HL-60/S4 treated with retinoic acid at 250 ng/mL for 4 days and 3 days (cell line): ENCODE data around the gene CCDC57.
"Not testable (repeated sequence)": the region's sequence is repeated elsewhere in the genome, so short reads cannot be mapped to it uniquely, and the experiment has no call there.

Source experiments
- in situ Hi-C: fragments of 300-500 bp; cut with MboI; formaldehyde crosslinking; loops from 2 replicates; pipeline ENCODE4 v1.7.0; 2022; ENCODE audit warnings: low sequenced_read_pairs

Gene CCDC57

GRCh38 chr17:82204831-82205719 lies 7.6 kb downstream of the CCDC57 start:
- in situ Hi-C loops, result no loop called here

DNA sequence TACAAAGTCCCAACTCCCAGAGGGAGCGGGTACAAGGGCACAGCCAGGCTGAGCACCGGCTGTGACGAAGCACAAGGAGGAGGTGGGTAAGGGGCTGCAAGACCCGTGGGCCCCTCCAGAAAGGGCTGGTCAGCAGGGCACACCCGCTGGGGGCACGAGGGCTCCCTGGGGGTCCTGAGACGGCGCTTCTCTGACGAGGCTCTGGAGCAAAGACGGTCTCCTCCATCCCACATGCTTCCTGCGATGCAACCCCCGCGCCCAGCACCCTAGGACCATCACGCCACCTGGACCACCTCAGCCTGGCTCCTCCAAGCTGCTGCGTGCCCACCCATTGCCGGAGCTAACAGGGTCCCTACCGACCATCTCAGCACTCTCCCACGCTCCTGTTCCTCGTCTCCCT lies 8.7 kb downstream of the CCDC57 start:
- in situ Hi-C loops, result no loop called here

- in situ Hi-C loops, result no loop called here
These were observed 9.7 kb downstream of the CCDC57 start for GRCh38 chr17:82202981-82203380.

- in situ Hi-C loops, result no loop called here
These were observed 11.1 kb downstream of the CCDC57 start for GRCh38 chr17:82201498-82201910.

DNA sequence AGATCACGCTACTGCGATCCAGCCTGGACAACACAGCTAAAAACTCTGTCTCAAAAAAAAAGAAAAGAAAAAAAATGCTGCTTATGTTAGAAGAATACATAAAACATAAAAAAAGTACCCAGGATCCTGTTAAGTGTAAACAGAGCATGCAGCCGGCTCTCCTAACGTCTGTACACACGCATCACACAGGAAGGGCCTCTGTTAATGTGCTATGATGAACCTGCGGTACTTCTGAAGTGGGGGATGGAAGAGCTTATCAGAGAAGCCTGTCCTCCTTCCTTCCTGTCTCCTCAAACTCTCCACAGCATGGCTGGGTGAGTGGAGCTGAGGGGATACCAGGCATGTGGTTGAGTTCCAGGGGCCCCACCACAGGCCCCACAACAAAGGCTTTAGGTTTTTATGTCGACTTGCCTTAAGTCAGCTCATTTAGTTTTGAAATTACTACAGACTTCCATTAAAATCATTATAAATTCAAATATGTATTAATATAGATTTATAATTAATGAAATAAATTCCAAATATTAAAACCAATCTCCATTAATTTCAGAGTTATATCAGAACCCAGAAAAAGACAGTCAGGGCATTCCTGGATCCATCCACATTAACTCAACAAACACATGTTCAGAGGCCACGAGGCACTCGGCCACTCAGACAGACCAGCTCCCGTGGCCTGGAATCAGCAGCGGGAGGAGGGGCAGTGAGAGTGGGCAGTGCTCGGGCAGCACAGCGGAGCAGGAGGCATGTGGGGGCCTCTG lies 11.7 kb downstream of the CCDC57 start:
- in situ Hi-C loops, result no loop called here

GRCh38 chr17:82200135-82200534 lies 12.5 kb downstream of the CCDC57 start:
- in situ Hi-C loops, result no loop called here

DNA sequence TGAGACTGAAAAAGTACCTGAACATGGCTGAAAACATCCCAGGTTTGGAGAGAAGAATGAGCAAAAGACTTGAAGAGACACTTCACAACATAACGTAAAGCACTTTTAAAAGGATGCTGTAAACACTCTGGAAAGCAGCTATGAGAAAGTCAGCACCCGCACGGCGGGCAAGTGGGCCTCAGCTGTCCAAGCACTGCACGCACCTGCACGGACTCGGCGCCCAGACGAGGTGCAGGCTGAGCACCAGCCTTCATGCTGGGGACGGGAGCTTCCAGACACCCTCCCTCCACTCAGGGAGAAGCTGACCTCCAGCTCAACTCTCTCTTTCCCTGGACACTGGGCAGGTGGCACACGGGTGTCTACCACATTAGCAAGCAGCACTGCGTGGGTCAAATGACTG lies 13.1 kb downstream of the CCDC57 start:
- in situ Hi-C loops, result no loop called here

DNA sequence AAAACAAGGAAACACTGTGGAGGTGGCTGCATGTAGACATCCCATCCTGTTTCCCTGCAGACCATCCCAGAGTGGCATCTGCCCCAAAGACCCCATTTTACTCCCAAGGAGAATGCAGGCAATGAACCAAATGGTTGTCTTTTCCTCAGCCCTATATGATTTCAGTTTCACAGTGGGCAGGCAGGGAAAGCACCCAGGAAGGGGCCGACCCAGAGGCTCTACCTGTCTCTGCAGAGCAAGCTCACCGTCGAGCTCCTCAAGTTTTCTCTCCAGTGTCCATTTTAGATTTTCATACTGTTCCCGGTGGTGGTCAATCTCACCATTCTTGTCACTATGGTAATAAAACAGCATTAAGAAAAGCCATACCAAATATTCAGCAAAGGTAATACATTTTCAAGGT lies 14.6 kb downstream of the CCDC57 start:
- in situ Hi-C loops, result no loop called here

DNA sequence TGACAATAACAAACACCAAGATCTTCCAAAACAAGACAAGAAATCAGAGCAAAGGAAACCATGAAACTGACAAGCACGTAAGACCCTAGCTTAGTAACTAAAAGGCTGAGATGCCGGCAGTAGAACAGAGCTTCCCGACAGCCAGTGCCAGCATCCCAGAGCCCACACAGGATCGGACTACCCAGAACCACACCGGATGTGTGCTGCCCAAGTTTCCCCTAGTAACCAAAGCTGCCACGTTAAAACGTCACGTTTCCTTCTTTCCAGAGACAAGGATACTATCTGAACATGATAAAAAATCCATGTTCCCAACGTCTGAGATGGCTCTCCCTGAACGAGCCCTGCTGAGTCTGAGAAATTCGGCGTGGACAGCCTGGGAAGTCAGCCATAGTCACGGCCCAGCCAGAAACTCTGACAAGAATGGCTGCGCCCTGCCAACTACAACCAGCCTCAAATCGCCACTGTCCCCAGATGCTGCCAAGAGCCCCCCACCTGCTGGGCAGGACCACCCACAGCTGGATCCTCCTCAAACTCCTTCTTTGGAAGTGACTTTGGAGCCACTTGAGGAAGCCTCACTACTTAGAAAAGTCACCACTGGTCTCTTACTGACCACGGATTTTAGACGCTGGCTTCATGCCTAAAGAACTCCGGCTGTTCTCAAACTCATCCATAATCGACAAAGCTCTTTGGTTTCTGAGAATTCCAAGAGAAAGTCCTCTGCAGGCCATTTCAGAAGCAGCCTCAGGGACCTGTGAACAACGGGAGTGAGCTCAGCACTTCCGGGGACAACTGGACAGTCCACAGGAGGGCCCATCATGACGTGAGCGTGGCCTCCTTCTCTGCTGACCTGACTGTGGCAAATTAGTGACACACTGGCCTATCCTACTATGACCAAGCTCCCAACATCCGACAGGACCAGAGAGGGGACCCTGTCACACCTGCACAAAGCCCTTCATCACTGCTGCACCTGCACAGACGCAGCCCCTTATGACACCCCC lies 16.7 kb downstream of the CCDC57 start:
- in situ Hi-C loops, result no loop called here

DNA sequence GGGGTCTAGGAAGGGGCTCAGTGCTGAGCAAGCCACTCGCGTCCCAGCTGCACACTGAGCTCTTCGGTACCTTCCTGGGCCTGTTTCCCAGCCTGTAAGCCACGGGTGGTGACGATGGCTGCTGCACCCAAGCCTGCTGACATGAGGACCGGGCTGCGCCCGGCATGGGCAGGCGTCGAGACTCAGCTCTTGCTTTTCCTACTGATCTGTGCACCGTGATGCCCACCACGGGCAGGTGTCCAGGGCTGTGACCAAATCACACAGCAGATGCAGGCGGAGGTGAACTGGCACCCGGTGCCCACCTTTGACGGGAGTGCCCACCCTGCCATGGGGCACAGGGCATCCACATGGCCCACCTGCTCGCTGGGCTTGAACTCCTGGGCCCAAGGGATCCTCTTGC lies 17.9 kb downstream of the CCDC57 start:
- in situ Hi-C loops, result no loop called here

- in situ Hi-C loops, result no loop called here
These were observed 19.0 kb downstream of the CCDC57 start for GRCh38 chr17:82193520-82194220.

- in situ Hi-C loops, result not testable (repeated sequence)
These were observed 19.6 kb downstream of the CCDC57 start for GRCh38 chr17:82193050-82193449.

- in situ Hi-C loops, result no loop called here
These were observed 24.4 kb downstream of the CCDC57 start for GRCh38 chr17:82188001-82188961.

DNA sequence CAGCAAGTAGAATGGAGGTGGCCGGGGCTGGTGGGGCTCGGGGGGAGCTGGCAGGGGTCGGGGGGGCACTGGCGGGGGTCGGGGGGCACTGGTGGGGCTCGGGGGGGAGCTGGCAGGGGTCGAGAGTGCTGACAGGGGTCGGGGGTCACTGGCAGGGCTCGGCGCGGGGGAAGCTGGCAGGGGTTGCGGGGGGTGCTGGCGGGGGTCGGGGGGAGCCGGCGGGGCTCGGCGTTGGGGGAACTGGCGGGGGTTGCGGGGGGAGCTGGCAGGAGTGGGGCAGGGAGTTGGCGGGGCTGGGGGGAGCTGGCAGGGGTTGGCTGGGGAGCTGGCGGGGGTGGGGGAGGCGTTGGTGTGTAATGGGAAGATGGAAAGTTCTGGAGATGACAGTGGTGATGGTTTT lies 25.1 kb downstream of the CCDC57 start:
- in situ Hi-C loops, result no loop called here

- in situ Hi-C loops, result no loop called here
These were observed 26.4 kb downstream of the CCDC57 start for GRCh38 chr17:82186221-82186620.

DNA sequence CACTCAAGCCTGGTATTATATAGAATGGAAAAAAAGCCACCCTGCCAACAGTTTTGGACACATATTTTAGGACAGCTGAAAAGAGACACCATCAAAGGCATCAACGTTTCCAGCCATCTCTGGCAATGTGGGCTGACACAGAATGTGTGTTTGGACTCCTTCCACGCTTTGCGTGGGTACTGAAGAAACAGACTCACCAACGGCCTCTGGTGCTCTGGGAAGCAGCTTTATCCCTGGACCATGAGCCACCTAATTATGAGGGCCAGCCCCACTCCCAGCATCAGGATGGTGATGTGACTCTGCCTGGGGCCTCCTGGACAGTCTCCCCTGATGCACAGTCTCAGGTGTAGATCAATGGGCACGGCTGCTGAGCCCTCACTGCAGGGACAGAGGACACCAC lies 27.9 kb downstream of the CCDC57 start:
- in situ Hi-C loops, result no loop called here

DNA sequence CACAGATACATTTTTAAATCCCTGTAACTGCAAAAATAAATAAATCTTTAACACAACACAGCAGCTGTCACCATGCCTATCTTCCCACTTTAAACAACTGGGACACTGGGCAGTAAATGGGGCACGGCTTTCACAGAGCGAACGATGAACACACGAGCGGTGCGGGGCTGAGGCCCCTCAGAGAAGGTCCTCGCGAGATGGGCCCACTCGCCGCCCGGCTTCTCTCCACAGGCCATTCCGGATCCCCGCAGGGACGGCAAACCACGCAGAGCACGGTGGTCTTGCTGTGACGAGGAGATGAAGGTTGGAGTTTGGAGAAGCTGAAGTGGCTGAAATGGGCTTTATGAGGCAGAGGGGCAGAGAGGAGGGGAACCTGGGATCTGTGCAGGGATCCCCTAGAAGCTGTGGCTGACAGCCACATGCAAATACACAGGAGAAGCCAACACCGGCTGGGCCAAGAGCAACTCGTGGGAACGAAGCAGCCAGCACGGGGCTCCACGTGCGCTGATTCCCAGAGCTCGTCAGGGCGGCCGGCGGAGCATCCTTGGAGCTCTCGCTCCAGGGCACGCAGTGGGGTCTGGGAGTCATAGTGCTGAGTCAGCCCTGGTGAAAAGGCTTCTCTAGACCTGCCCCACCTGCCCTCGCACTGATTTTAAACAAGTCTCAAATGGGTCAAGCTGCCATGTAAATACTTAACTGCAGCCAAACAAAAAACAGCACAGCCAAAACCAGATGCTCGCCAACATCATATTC lies 31.7 kb downstream of the CCDC57 start:
- in situ Hi-C loops, result no loop called here

- in situ Hi-C loops, result no loop called here
These were observed 32.6 kb downstream of the CCDC57 start for GRCh38 chr17:82179946-82180475.
